GM21723 (cell line): Measurements from ENCODE around the gene DSEL.

ENCODE experiments used
- ATAC-seq: cut with Tn5 transposase; IDR thresholded peaks from one replicate; pipeline ENCODE4 v1.9.1; 2021; ENCODE audit warnings: mild to moderate bottlenecking, moderate library complexity; ENCODE audit not compliant: unreplicated experiment

DSEL gene

GRCh38 chr18:67516539-67517443 lies at the start of gene DSEL:
Gene DSEL (minus strand): TSS chr18:67516720. CDS start chr18:67514608, 2,112 bp downstream.
- ATAC-seq: peak; percentile 92

GRCh38 chr18:67553437-67553836 lies 36.9 kb upstream of the DSEL start:
- no peak for ATAC-seq

DNA sequence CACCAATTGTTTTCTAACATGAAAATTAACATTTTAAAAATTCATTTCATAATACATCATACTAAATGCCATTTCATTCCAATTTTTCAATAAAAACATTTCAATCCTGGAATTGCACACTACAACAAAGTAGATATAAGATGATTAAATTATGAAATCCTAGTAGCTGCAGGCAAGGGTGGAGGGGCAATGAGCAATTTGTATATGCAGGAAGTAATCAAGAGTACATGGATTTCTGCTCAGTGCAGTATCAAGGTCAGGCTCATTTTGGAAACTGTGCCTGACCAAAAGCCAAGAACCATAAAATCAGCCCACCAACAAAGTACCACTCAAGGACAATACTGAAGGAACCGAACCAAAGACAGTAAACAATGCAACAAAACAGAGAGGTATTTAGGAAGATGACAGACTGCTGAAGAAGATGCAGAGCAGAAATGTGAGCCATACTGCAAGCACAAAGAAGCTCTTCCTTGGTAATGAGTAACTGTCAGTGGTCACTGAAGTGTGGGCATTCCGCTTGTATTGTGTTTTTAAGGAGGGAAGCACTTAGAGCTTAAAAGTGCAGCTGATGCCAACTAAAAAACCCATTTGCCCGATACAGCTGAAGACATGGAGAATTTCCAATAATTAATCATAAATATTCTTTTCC lies 34.5 kb upstream of the DSEL start:
- ATAC-seq: no peak

GRCh38 chr18:67549946-67550345 lies 33.4 kb upstream of the DSEL start:
- no peak for ATAC-seq

GRCh38 chr18:67545681-67546080 lies 29.2 kb upstream of the DSEL start:
- ATAC-seq: no peak

DNA sequence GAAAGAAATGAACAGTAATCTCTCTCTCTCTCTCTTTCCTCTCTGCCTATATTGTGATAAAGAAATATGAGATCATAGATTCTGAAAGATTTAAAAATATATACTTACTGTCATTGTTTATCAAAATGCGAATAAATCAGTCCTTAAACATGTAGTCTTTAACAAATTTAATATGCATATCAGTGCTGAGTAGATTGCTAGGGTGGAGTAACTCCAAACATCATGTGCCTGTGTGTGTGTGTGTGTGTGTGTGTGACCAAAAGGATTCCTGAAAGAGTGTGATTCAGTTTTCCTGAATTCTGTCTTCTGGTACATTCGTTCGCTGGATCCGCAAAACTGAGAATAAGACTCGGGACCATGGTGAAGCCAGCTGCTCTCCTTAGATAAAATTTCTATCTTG lies 24.0 kb upstream of the DSEL start:
- ATAC-seq: no peak

DNA sequence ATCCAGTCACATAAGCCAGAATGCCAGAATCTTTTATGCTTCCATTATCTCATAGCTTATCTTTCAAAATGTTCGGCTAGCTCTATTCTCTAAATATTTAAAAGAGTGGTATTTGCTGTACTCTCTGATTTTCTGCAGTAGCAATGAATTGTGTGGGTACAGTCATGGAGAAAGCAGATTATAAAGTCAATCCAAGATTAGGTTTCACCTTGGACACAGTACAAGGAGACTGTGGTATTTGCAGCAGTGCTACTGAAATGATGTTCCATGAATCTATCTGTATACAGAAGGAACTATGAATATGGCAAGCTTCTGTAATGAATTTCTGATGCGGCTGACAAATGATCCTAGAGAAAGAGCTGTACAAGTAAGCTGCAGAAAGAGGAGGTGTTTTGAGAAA lies 15.4 kb upstream of the DSEL start:
- no peak for ATAC-seq

- no peak for ATAC-seq
Observed at GRCh38 chr18:67525328-67526099, 9.0 kb upstream of the DSEL start.

GRCh38 chr18:67520351-67520921 lies 3.9 kb upstream of the DSEL start:
- ATAC-seq: no peak

DNA sequence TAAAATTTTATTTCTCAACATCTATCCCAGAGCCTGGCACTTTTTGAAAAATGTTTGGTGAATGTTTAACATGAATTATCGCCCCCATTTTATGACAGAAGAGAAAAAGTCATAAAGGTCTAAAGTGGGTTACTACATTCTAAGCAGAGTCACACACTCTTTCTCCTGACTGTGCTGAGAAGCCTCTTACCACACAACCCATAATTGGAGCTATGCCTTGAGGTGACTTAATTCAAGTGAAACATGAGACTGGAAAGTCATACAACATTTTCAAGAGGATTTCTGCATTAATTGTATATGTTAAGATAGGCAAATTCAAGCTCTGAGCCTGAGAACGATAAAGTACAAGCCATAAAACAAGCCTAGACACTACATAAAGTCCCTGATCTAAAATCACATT lies 3.1 kb upstream of the DSEL start:
- ATAC-seq: no peak

DNA sequence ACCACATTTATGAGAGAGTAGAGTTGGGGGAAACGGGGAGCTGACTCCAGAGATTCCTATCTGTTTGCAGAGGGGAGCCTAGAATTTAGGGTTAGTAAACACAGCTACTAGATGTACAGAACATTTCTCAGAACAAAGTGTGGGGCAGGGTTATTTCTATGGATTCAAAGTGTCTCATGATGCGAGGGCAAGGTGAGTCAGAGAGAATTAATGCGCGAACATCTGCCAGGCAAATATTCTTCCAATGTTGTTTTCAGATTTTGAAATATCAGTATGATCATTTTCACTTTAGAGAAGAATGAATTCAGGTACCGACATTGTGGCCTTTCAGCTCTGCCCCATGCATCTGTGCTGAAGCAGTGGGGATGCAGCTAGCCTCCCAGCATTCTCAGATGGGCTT lies 2.0 kb upstream of the DSEL start:
- no peak for ATAC-seq

DNA sequence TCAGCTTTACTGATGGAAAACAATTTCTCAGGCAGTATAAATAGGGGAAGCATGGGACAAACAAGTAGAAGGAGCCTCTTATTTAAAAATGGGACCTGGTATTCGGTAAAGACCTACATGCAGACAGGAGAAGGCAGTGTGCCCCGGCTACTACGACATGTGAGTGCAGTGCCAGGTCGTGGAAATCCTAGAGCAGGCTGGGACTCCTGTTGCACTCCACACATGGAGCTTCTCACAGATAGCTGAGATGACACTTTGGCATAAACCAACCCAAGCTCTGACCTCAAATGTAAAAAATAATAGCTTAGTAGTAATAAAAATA lies 885 bp upstream of the DSEL start:
- ATAC-seq: no peak

DNA sequence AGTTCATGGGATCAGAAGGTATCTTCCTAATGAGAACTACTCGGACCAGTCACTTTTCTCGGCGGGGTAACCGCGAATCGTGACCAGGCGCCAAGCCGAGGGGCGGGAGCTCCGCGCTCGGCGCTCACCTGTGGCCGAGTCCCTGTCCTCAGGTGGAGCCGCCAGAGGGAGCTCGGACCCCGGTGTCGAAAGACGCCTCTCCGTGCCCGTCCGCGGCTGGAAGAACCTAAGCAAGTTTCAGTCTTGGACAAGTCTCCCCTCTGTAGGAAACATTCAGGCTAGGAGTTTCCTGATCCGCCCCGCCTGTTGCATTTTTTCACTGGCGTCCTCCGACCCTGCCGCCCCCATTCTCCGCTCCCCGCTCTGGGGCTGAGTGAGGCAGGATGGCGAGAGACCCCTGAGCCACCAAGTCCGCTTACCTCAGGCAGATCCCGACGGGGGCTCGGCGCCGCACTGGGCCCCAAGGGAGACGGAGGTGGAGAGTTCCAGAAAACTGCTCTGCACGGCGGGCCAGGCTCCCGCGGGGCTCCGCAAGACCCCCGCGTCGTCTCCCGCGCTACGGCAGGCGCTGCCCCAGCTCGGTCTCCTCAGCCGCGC lies 480 bp downstream of the DSEL start:
- peak; percentile 52 for ATAC-seq

- no peak for ATAC-seq
Observed at GRCh38 chr18:67514901-67515540, 1.5 kb downstream of the DSEL start.

DNA sequence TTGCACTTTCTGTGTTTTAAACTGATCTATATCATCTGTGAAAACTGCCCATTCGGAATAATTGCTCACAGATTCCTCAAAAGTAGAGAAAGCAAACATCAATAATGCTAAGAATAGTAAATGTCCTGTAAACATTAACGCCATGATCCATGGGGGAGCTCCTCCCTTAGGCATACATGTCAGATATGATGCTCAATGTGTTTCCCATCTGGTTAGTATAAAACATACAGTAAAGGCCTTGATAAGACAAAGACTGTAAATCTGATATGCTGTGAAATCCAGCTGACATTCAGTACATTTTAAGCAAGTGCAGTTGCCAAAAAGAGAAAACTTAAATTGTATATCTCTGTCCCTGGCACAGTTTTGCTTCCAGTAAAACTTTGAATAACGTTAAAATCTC lies 2.1 kb downstream of the DSEL start:
- no peak for ATAC-seq

DNA sequence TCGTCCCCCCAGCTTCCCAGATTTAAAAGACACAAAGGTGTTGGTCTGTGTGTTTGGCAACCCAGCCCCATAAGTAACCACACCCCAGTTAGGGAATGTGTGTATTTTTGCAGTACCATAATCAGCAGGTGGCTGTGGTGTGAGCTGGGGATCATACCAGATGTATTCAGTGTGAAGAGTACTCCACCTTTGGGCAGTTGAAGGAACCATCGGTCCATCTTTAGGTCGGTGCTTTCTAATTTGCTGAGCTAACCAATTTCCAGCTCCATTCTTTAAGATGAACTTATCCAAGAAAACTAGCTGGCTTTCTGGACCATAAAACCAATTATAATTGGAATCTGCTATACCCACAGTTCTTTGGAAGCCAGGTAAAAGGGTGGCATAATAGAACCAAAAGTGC lies 3.2 kb downstream of the DSEL start:
- ATAC-seq: no peak

- ATAC-seq: no peak
Observed at GRCh38 chr18:67511840-67512239, 4.7 kb downstream of the DSEL start.

- no peak for ATAC-seq
Observed at GRCh38 chr18:67510831-67511230, 5.7 kb downstream of the DSEL start.

GRCh38 chr18:67509741-67510391 lies 6.7 kb downstream of the DSEL start:
- ATAC-seq: no peak

DNA sequence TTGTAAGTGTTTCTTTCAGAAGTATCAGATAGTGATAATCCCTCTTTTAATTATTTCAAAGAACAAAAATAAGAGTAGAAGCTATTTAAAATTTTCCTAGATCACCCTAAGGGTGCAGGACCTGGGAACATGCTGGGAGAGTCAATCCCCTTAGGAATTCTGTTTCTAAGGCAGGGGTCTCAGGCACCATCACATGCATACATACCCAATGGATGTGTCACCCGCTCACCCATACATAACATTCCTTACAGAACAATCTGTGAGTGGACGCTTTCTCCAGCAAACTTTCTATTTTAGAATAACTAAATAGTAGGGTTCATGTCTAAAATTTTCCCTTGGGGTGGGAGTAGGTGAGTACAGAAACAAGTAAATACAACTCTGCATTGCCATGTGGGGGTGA lies 8.4 kb downstream of the DSEL start:
- no peak for ATAC-seq
